Astrocyte (in vitro differentiated cells and primary cell): ENCODE measurements around the gene DPF3.

ENCODE experiments used
- CTCF ChIP-seq: IDR thresholded peaks from 2 replicates; pipeline ENCODE4 v1.5.1; 2011; ENCODE audit warnings: low read depth, mild to moderate bottlenecking, inconsistent platforms, low read length, moderate library complexity; ENCODE audit not compliant: insufficient read depth
- EZH2 ChIP-seq: IDR thresholded peaks from 2 replicates; pipeline ENCODE4 v1.6.1; 2012; ENCODE audit warnings: mild to moderate bottlenecking, low read length, inconsistent platforms; ENCODE audit not compliant: insufficient read depth

GRCh38 chr14:72736308-72736707, 157.6 kb downstream of the DPF3 start:
- no peak for TF ChIP-seq CTCF
- TF ChIP-seq EZH2, result no peak
